ENCODE data around the gene TMEM179B. TPM values are rescaled to one million over a fixed set of nuclear protein-coding genes. Genes with fewer than 3 reads are reported as not detected.

TMEM179B gene
- total and polyA plus RNA-seq, 2 donors (not counting 1 experiment from before 2014, with no cell fraction given) = 41.9 to 69.5 TPM

GRCh38 chr11:62782753-62783152, 4.4 kb upstream of the TMEM179B start:
- H3K9me3 ChIP-seq (ENCODE audit: control insufficient read depth, insufficient read depth, low read depth, low read length) = no peaks in the 10 kb centered on the region
- no peak for TF ChIP-seq EZH2 (IDR thresholded peaks at IDR 0.05; ENCODE audit: low read length, missing control alignments)
- TF ChIP-seq CTCF (conservative IDR thresholded peaks at IDR 0.05 in 1 of 2, IDR thresholded peaks at IDR 0.05 in 1 of 2; ENCODE audit: low read depth in 1 of 2, low read length in 2 of 2) = no peak
- H3K27me3 ChIP-seq (ENCODE audit: control insufficient read depth, insufficient read depth, low read length) = no peaks in the 10 kb centered on the region
- no peak overlapping the region for H3K4me3 ChIP-seq (replicated peaks in 1 of 4; ENCODE audit: control extremely low read depth in 1 of 4, insufficient read depth in 1 of 4, low read depth in 3 of 4, low read length in 4 of 4)
- peaks cover 5% of the 10 kb centered on the region for H3K4me1 ChIP-seq (ENCODE audit: control insufficient read depth, extremely low read depth, insufficient read depth, low read length)
- H4K20me1 ChIP-seq (ENCODE audit: control insufficient read depth, extremely low read depth, insufficient read depth, low read length) = no peaks in the 10 kb centered on the region
- H2AFZ ChIP-seq (ENCODE audit: low read length) = no peak overlapping the region
- no peak overlapping the region for H3K9ac ChIP-seq (ENCODE audit: insufficient read depth, low read length)
- no peak overlapping the region for H3K27ac ChIP-seq (ENCODE audit: insufficient read depth, low read length)
- H3K4me2 ChIP-seq (ENCODE audit: extremely low read depth, insufficient read depth, low read length) = no peak overlapping the region
- no peak for DNase-seq (ENCODE audit: low read depth in 2 of 2)
- peaks cover 5% of the 10 kb centered on the region for H3K79me2 ChIP-seq (ENCODE audit: control insufficient read depth, insufficient read depth, low read length)
- H3K36me3 ChIP-seq (ENCODE audit: control insufficient read depth, insufficient read depth, low read length) = peaks cover 12% of the 10 kb centered on the region

- Histone ChIP-seq H3K79me2 (ENCODE audit: control insufficient read depth, insufficient read depth, low read length) (peaks cover 36% of the 10 kb centered on the region), H2AFZ (ENCODE audit: low read length) (peak overlapping the region; percentile 24)
- DNase-seq (ENCODE audit: low read depth in 2 of 2) = peak; percentile 68 to 78
These were observed 741 bp upstream of the TMEM179B start for GRCh38 chr11:62786318-62787004.

GRCh38 chr11:62788991-62789390, 1.8 kb downstream of the TMEM179B start:
- Histone ChIP-seq H3K4me3 (replicated peaks in 1 of 4; ENCODE audit: control extremely low read depth in 1 of 4, insufficient read depth in 1 of 4, low read depth in 3 of 4, low read length in 4 of 4) (no peak overlapping the region), H3K4me1 (ENCODE audit: control insufficient read depth, extremely low read depth, insufficient read depth, low read length) (peaks cover 19% of the 10 kb centered on the region), H3K4me2 (ENCODE audit: extremely low read depth, insufficient read depth, low read length) (no peak overlapping the region), H4K20me1 (ENCODE audit: control insufficient read depth, extremely low read depth, insufficient read depth, low read length) (no peaks in the 10 kb centered on the region), H3K36me3 (ENCODE audit: control insufficient read depth, insufficient read depth, low read length) (peaks cover 10% of the 10 kb centered on the region), H2AFZ (ENCODE audit: low read length) (no peak overlapping the region), H3K79me2 (ENCODE audit: control insufficient read depth, insufficient read depth, low read length) (peaks cover 39% of the 10 kb centered on the region), H3K9me3 (ENCODE audit: control insufficient read depth, insufficient read depth, low read depth, low read length) (no peaks in the 10 kb centered on the region), H3K27me3 (ENCODE audit: control insufficient read depth, insufficient read depth, low read length) (no peaks in the 10 kb centered on the region), H3K27ac (ENCODE audit: insufficient read depth, low read length) (no peak overlapping the region), H3K9ac (ENCODE audit: insufficient read depth, low read length) (no peak overlapping the region)
- DNase-seq (ENCODE audit: low read depth in 2 of 2) = no peak
- TF ChIP-seq EZH2 (IDR thresholded peaks at IDR 0.05; ENCODE audit: low read length, missing control alignments) (no peak), CTCF (conservative IDR thresholded peaks at IDR 0.05 in 1 of 2, IDR thresholded peaks at IDR 0.05 in 1 of 2; ENCODE audit: low read depth in 1 of 2, low read length in 2 of 2) (no peak)

More at GRCh38 chr11:62786318-62787004, 741 bp upstream of the TMEM179B start:
- Histone ChIP-seq H3K4me2 (ENCODE audit: extremely low read depth, insufficient read depth, low read length) (peak overlapping the region; percentile 98), H4K20me1 (ENCODE audit: control insufficient read depth, extremely low read depth, insufficient read depth, low read length) (no peaks in the 10 kb centered on the region), H3K27me3 (ENCODE audit: control insufficient read depth, insufficient read depth, low read length) (no peaks in the 10 kb centered on the region), H3K9ac (ENCODE audit: insufficient read depth, low read length) (peak overlapping the region; percentile 89), H3K4me3 (replicated peaks in 1 of 4; ENCODE audit: control extremely low read depth in 1 of 4, insufficient read depth in 1 of 4, low read depth in 3 of 4, low read length in 4 of 4) (peak overlapping the region; percentile 53 to 99 (median 92)), H3K27ac (ENCODE audit: insufficient read depth, low read length) (peak overlapping the region; percentile 93), H3K9me3 (ENCODE audit: control insufficient read depth, insufficient read depth, low read depth, low read length) (no peaks in the 10 kb centered on the region), H3K4me1 (ENCODE audit: control insufficient read depth, extremely low read depth, insufficient read depth, low read length) (peaks cover 14% of the 10 kb centered on the region), H3K36me3 (ENCODE audit: control insufficient read depth, insufficient read depth, low read length) (peaks cover 12% of the 10 kb centered on the region)
- TF ChIP-seq CTCF (conservative IDR thresholded peaks at IDR 0.05 in 1 of 2, IDR thresholded peaks at IDR 0.05 in 1 of 2; ENCODE audit: low read depth in 1 of 2, low read length in 2 of 2) (peak; percentile 89 to 92), EZH2 (IDR thresholded peaks at IDR 0.05; ENCODE audit: low read length, missing control alignments) (no peak)

All from fibroblast of lung (primary cell).